Measurements from ENCODE around the gene ELP2.

Gene ELP2

DNA sequence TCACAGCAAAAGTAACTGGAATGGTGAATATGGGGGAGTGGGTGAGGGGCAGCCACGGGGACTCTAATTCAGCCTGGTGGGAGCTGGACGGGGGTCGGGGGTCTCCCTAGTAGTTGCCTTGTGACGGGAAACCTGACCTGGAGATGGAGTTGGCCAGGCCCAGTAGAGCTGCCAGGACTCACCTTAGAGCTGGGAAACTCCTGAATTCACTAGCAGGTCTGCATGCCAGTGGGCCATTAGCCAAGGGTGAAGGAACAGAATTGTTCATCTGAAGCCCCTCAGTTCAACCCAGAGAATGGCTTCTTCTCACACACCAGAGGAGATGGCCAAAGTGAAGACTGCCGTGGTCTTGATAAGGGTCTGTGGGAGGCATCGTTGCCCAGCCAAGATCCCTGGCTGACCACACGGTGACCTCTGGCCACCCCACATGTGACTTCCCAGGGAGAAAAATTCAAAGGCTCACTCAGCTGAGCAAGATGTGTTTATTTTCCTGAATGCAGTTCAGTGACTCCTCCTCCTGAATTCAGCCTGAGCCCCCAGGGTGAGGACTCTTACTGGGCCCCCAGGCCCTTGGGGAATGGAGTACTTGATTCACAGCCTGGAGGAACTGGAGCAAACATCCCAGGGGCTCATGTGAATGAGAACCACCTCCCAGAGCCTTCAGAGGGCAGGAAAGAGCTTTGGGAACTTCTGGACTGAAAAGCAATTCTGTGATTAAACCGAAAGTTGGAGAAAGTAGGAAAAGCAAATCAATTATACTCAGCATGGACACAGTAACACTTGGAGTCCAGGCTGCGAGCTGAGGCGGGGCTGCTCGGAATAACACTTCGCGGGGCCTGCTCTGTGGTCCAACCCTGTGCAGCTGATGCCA is 82.8 kb downstream of the ELP2 start:
- DNase-seq (ENCODE audit: low read depth in 2 of 2, low spot score in 1 of 2) = no peak

- DNase-seq (ENCODE audit: low read depth in 2 of 2, low spot score in 1 of 2) = no peak
Measured at GRCh38 chr18:36214811-36215210, 85.1 kb downstream of the ELP2 start.

GRCh38 chr18:36215577-36215976 is 85.9 kb downstream of the ELP2 start:
- no peak for DNase-seq (ENCODE audit: low read depth in 2 of 2, low spot score in 1 of 2)

DNA sequence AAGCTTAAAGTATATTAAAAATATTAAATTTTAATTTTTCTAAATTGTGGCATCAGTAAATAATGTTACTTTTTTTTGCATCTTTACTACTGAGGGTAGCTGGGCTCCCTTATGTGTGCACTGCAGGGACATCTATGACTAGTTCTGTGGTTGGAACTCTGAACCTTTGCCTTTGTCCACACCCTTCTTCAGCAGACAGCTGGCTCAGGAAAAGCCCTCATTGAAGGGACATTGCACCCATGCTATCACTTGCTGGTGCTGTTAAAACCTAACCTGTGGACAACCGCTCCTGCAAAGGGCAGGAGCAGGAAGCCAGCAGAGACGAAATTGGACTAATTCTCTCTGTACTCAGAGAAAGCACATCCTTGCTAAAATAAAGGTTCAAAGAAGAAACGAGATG is 87.6 kb downstream of the ELP2 start:
- no peak for DNase-seq (ENCODE audit: low read depth in 2 of 2, low spot score in 1 of 2)

- no peak for DNase-seq (ENCODE audit: low read depth in 2 of 2, low spot score in 1 of 2)
Measured at GRCh38 chr18:36229188-36229587, 99.5 kb downstream of the ELP2 start.
